ENCODE measurements around the gene GAL3ST2.

GAL3ST2 gene

GRCh38 chr2:241837197-241837965, 60.8 kb downstream of the GAL3ST2 start:
- no peak for DNase-seq (ENCODE audit: low spot score)
- TF ChIP-seq, protein P1, sequence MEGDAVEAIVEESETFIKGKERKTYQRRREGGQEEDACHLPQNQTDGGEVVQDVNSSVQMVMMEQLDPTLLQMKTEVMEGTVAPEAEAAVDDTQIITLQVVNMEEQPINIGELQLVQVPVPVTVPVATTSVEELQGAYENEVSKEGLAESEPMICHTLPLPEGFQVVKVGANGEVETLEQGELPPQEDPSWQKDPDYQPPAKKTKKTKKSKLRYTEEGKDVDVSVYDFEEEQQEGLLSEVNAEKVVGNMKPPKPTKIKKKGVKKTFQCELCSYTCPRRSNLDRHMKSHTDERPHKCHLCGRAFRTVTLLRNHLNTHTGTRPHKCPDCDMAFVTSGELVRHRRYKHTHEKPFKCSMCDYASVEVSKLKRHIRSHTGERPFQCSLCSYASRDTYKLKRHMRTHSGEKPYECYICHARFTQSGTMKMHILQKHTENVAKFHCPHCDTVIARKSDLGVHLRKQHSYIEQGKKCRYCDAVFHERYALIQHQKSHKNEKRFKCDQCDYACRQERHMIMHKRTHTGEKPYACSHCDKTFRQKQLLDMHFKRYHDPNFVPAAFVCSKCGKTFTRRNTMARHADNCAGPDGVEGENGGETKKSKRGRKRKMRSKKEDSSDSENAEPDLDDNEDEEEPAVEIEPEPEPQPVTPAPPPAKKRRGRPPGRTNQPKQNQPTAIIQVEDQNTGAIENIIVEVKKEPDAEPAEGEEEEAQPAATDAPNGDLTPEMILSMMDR (IDR thresholded peaks at IDR 0.05; ENCODE audit: borderline replicate concordance, control extremely low read depth, extremely low read depth, insufficient read depth, missing control alignments): no peak
- in situ Hi-C loops (cut with MboI; ENCODE audit: low sequenced_read_pairs, unreplicated experiment): no loop called here

DNA sequence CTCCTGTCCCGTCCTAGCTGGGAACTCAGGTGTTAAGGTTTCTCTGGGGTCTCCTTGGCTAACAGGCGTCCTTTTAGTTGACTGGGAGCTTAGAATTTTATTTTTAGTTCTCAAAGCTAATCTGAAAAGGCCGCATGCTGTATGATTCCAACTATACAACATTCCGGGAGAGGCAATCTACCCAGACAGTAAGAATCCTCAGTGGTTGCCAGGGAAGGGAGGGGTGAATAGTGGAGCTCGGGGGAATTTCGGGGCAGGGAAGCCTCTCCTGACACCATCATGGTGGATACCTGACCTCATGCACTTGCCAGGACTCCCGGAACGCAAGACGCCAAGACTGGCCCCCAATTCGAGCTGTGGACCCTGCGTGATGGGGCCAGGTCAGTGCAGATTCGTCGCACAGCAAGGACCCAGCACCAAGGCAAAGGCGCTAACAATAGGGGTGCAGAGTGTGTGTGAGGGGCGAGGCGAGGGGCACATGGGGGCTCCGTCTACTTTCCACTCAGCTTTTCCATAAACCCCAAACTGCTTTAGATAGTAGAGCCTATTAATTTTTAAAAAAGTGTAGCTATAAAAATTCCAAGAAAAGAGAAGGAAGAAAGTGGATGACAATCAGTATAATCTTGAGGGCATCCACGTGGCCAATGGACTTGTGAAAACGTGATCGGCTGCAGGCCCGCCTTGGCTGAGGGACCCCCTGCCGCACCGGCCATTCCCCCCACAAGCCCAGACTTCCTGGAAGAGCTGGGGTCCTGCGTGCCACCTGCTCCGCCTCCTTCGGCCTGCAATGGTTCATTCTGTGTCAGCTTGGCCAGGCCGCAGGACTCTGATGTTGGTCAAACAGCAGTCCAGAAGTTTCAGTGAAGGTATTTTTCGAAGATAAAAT, 64.8 kb downstream of the GAL3ST2 start:
- DNase-seq (ENCODE audit: low spot score): no peak
- TF ChIP-seq, protein P1 (IDR thresholded peaks at IDR 0.05; ENCODE audit: borderline replicate concordance, control extremely low read depth, extremely low read depth, insufficient read depth, missing control alignments): no peak
- in situ Hi-C loops (cut with MboI; ENCODE audit: low sequenced_read_pairs, unreplicated experiment): no loop called here

DNA sequence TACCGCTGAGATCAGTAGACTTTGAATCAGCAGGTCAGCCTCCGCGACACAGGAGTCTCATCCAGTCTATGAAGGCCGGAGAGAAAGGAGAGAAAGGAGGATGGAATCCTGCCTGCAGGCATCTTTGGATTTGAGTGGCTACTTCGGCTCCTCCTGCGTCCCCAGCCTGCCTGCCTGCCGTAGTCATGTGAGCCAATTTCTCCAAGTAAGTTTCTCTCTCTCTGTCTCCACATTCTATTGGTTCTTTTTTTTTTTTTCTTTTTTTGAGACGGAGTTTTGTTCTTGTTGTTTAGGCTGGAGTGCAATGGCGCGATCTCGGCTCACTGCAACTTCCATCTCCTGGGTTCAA, 65.4 kb downstream of the GAL3ST2 start:
- no peak for DNase-seq (ENCODE audit: low spot score)
- TF ChIP-seq, protein P1 (IDR thresholded peaks at IDR 0.05; ENCODE audit: borderline replicate concordance, control extremely low read depth, extremely low read depth, insufficient read depth, missing control alignments): no peak
- in situ Hi-C loops (cut with MboI; ENCODE audit: low sequenced_read_pairs, unreplicated experiment): no loop called here

- peak; percentile 88 for DNase-seq (ENCODE audit: low spot score)
- TF ChIP-seq, protein P1 (IDR thresholded peaks at IDR 0.05; ENCODE audit: borderline replicate concordance, control extremely low read depth, extremely low read depth, insufficient read depth, missing control alignments): no peak
- in situ Hi-C loops (cut with MboI; ENCODE audit: low sequenced_read_pairs, unreplicated experiment): no loop called here
These were observed 66.1 kb downstream of the GAL3ST2 start for GRCh38 chr2:241842620-241843211.

GRCh38 chr2:241843321-241844065, 66.9 kb downstream of the GAL3ST2 start:
- in situ Hi-C loops (cut with MboI; ENCODE audit: low sequenced_read_pairs, unreplicated experiment): no loop called here
- TF ChIP-seq, protein P1 (IDR thresholded peaks at IDR 0.05; ENCODE audit: borderline replicate concordance, control extremely low read depth, extremely low read depth, insufficient read depth, missing control alignments): no peak
- peak; percentile 42 for DNase-seq (ENCODE audit: low spot score)
